Liver (tissue), 9 donors: ENCODE data around the gene STATH. TPM values are rescaled to one million over a fixed set of nuclear protein-coding genes. Genes with fewer than 3 reads are reported as not detected.

Source experiments
- DNase-seq: peaks from one replicate; pipeline ENCODE4 v3.0.0-alpha.2; 2017; ENCODE audit warnings: low spot score
- H3K27ac ChIP-seq, 2 donors: one replicate each; pipeline ENCODE4 v1.7.0; 2013; ENCODE audit warnings: inconsistent platforms in 2 of 2, low read length in 2 of 2, control low read depth in 1 of 2, low read depth in 1 of 2, mild to moderate bottlenecking in 1 of 2
- H3K27me3 ChIP-seq, 4 donors: one replicate each; pipeline versions ENCODE4 v1.6.1 to v1.7.0; 2013; ENCODE audit warnings: low read length in 3 of 4, inconsistent platforms in 1 of 4, mild to moderate bottlenecking in 1 of 4, moderate library complexity in 1 of 4; ENCODE audit not compliant: control insufficient read depth in 4 of 4, insufficient read depth in 4 of 4
- H3K36me3 ChIP-seq, 4 donors: one replicate each; pipeline versions ENCODE4 v1.6.1 to v1.7.0; 2013; ENCODE audit warnings: low read length in 3 of 4, mild to moderate bottlenecking in 3 of 4, low read depth in 1 of 4, moderate library complexity in 1 of 4; ENCODE audit not compliant: control insufficient read depth in 4 of 4, insufficient read depth in 3 of 4
- H3K4me1 ChIP-seq, 4 donors: one replicate each; pipeline versions ENCODE4 v1.6.1 to v1.7.0; 2013; ENCODE audit warnings: low read length in 3 of 4, mild to moderate bottlenecking in 3 of 4, moderate library complexity in 1 of 4; ENCODE audit not compliant: control insufficient read depth in 4 of 4, insufficient read depth in 4 of 4
- H3K4me3 ChIP-seq, 3 donors: one replicate each; pipeline versions ENCODE4 v1.6.1 to v1.7.0; 2013; ENCODE audit warnings: low read length in 3 of 3, control low read depth in 1 of 3, low read depth in 1 of 3, mild to moderate bottlenecking in 1 of 3
- H3K9ac ChIP-seq, 2 donors: one replicate each; pipeline ENCODE4 v1.7.0; 2013; ENCODE audit warnings: low read length in 2 of 2, mild to moderate bottlenecking in 2 of 2, moderate library complexity in 2 of 2, control low read depth in 1 of 2, low read depth in 1 of 2
- H3K9me3 ChIP-seq, 4 donors: one replicate each; pipeline versions ENCODE4 v1.6.1 to v1.7.0; 2013; ENCODE audit warnings: low read length in 3 of 4; ENCODE audit not compliant: control insufficient read depth in 4 of 4
- FOXA1 ChIP-seq: IDR thresholded peaks from 2 replicates; pipeline ENCODE4 v1.6.1; 2016; ENCODE audit warnings: antibody characterized with exemption
- FOXA2 ChIP-seq: IDR thresholded peaks from 2 replicates; pipeline ENCODE4 v1.6.1; 2016; ENCODE audit warnings: antibody characterized with exemption
- GABPA ChIP-seq, 2 donors: IDR thresholded peaks in 1 of 2; conservative IDR thresholded peaks in 1 of 2; 2 replicates each; pipeline ENCODE4 v1.6.1; 2016; ENCODE audit warnings: antibody characterized with exemption in 2 of 2, mild to moderate bottlenecking in 1 of 2, moderate library complexity in 1 of 2
- HNF4A ChIP-seq, 2 donors: conservative IDR thresholded peaks; 2 replicates each; pipeline ENCODE4 v1.6.1; 2016; ENCODE audit warnings: antibody characterized with exemption in 2 of 2, mild to moderate bottlenecking in 2 of 2
- NR2F2 ChIP-seq: IDR thresholded peaks from 2 replicates; pipeline ENCODE4 v1.6.1; 2016; ENCODE audit warnings: antibody characterized with exemption
- RAD21 ChIP-seq, 2 donors: IDR thresholded peaks; 2 replicates each; pipeline ENCODE4 v1.6.1; 2016; ENCODE audit warnings: antibody characterized with exemption in 2 of 2, mild to moderate bottlenecking in 2 of 2
- YY1 ChIP-seq: IDR thresholded peaks from 2 replicates; pipeline ENCODE4 v1.6.1; 2016; ENCODE audit warnings: antibody characterized with exemption, mild to moderate bottlenecking
- WGBS: extraction: QIAGEN DNeasy Blood & Tissue Kit; methylation state at CpG from one replicate; pipeline ENCODE4 v1.1.7; 2013; 5-methylcytosine and 5-hydroxymethylcytosine counted together
- polyA plus RNA-seq, 2 donors: library from polyadenylated mRNA; stranded (reverse) in 1 of 2; unstranded in 1 of 2; fragments of 200-250 nt in 1 of 2; fragments of >200 nt in 1 of 2; fragmentation: Nextera tagmentation in 1 of 2; extraction: Ambion mirVana in 1 of 2; gene quantifications; one replicate each; pipeline versions ENCODE4 v1.2.1 to v1.2.3, GENCODE V29; 2013 to 2015
- total RNA-seq, 2 donors: library from RNA; depleted of rRNA; stranded (reverse); fragments of >200 nt; gene quantifications; one replicate each; pipeline ENCODE4 v1.2.3, GENCODE V29; 2014
- TF ChIP-seq, protein P1 (sequence below): IDR thresholded peaks from 2 replicates; pipeline ENCODE4 v1.6.1; 2016; ENCODE audit warnings: antibody characterized with exemption
- TF ChIP-seq, protein P2 (sequence below): fragments of 150-350 bp; IDR thresholded peaks from 2 replicates; pipeline ENCODE4 v1.5.1; 2017; ENCODE audit warnings: improper control_type of control experiment, low read depth, low read length; ENCODE audit not compliant: missing input control
- TF ChIP-seq, protein P3 (sequence below): IDR thresholded peaks from 2 replicates; pipeline ENCODE4 v1.6.1; 2016; ENCODE audit warnings: antibody characterized with exemption
- donor health status: healthy.
- donor health status: healthy.
- donor health status: healthy.
- donor health status: healthy.
- donor health status: healthy.

Gene STATH
- total and polyA plus RNA-seq, 4 donors: not detected

DNA sequence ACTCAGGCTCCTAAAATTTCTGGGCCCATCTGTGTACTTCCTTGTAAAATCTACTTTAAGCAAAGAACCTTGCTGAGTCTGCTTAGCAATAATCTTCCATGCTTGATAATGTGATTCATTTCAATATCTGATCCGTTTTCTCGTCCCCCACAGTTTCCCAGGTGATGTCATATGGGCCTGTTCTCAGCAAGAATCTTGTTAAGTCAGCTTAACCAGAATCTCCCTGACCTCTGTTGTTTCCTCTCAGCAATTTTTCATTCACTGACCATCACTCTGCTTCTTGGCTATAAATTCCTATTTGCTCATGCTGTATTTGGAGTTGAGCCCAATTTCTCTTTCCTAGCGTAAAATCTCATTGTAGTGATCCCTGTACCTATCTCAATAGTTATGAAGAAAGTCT, 44.2 kb upstream of the STATH start (continued):
- TF ChIP-seq, protein P1, sequence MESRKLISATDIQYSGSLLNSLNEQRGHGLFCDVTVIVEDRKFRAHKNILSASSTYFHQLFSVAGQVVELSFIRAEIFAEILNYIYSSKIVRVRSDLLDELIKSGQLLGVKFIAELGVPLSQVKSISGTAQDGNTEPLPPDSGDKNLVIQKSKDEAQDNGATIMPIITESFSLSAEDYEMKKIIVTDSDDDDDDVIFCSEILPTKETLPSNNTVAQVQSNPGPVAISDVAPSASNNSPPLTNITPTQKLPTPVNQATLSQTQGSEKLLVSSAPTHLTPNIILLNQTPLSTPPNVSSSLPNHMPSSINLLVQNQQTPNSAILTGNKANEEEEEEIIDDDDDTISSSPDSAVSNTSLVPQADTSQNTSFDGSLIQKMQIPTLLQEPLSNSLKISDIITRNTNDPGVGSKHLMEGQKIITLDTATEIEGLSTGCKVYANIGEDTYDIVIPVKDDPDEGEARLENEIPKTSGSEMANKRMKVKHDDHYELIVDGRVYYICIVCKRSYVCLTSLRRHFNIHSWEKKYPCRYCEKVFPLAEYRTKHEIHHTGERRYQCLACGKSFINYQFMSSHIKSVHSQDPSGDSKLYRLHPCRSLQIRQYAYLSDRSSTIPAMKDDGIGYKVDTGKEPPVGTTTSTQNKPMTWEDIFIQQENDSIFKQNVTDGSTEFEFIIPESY: no peak

DNA sequence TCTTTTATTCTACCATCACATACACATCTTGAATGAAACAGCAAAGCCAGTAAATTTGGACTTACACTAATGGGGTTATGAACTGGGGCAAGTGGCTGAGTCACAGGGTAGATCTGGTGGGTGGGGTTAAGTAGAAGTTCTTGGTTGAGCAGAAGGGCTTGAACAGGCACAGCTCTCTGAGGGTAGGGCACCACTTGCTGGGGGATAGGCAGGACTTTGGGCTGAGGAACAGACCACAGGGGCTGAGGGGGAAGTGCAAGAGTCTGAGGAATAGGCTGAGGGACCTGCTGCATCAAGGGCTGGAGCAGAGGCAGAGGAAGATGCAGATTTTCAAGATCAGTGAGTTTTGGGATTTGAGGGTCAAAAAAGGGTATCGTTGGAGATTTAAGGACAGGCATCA, 38.6 kb upstream of the STATH start:
- Histone ChIP-seq H3K36me3 (no peaks in the 10 kb centered on the region), H3K4me3 (no peak overlapping the region), H3K27me3 (no peaks in the 10 kb centered on the region), H3K9me3 (no peaks in the 10 kb centered on the region), H3K4me1 (no peaks in the 10 kb centered on the region), H3K9ac (no peak overlapping the region), H3K27ac (no peak overlapping the region)
- 93% methylated on average over 1 of the region's 1 CpG for WGBS
- DNase-seq: no peak
- TF ChIP-seq, protein P2, sequence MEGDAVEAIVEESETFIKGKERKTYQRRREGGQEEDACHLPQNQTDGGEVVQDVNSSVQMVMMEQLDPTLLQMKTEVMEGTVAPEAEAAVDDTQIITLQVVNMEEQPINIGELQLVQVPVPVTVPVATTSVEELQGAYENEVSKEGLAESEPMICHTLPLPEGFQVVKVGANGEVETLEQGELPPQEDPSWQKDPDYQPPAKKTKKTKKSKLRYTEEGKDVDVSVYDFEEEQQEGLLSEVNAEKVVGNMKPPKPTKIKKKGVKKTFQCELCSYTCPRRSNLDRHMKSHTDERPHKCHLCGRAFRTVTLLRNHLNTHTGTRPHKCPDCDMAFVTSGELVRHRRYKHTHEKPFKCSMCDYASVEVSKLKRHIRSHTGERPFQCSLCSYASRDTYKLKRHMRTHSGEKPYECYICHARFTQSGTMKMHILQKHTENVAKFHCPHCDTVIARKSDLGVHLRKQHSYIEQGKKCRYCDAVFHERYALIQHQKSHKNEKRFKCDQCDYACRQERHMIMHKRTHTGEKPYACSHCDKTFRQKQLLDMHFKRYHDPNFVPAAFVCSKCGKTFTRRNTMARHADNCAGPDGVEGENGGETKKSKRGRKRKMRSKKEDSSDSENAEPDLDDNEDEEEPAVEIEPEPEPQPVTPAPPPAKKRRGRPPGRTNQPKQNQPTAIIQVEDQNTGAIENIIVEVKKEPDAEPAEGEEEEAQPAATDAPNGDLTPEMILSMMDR: no peak
- TF ChIP-seq FOXA1: no peak
- TF ChIP-seq YY1: no peak

DNA sequence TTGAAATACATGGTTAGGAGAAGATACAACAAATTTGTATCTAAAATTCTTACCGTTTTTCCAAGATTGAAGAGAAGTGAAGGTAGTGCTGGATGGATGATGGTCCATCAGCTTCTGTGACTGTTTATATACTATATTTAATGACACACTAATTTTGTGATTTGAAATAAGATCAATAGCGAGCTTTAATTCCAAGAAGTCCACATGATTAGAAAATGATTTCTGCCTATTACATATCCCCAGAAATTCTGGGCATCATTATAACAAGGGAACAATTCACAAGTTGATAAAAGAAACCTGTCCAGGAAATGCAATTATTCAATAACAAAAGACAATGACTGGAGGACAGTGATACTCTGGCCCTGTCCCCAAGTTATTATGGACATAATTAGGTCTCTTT, 30.1 kb upstream of the STATH start, which contains the start of gene CSN2:
Gene CSN2, minus strand, starts transcription at position 101 of the 400 bp plus-strand sequence. CDS start 4,733 bp downstream, outside the sequence.
- no peak within 1 kb of the TSS for H3K9ac ChIP-seq
- no peaks in the 10 kb centered on the region for H3K9me3 ChIP-seq
- H3K27me3 ChIP-seq: no peaks in the 10 kb centered on the region
- no peak within 1 kb of the TSS for H3K27ac ChIP-seq
- TF ChIP-seq NR2F2 (no peak), FOXA2 (no peak)
- TF ChIP-seq, protein P3, sequence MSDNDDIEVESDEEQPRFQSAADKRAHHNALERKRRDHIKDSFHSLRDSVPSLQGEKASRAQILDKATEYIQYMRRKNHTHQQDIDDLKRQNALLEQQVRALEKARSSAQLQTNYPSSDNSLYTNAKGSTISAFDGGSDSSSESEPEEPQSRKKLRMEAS: no peak
- H3K4me1 ChIP-seq: no peaks in the 10 kb centered on the region
- 86% methylated on average over 2 of the region's 2 CpGs for WGBS
- no peak within 1 kb of the TSS for H3K4me3 ChIP-seq
- no peak for DNase-seq
- H3K36me3 ChIP-seq: no peaks in the 10 kb centered on the region

DNA sequence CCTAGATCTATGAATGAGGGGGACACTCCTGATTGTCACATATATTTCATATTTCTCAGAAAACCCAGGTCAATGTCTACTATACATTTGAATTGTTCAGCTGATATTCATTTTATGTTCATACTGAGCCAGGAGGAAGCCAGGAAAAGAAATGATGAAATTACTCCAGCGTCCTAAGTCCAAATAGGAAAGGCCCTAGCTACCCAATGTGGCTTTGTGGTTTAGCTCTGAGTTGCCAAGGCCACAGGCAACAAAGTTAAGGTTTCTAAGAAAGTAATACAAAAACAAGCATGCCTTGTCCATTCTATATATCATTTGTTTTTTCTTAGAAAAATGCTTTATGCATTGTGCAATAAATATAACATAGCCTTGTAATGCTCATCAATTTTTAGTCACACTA, 25.7 kb upstream of the STATH start:
- no peaks in the 10 kb centered on the region for H3K9me3 ChIP-seq
- WGBS: 25% methylated on average over 1 of the region's 1 CpG

DNA sequence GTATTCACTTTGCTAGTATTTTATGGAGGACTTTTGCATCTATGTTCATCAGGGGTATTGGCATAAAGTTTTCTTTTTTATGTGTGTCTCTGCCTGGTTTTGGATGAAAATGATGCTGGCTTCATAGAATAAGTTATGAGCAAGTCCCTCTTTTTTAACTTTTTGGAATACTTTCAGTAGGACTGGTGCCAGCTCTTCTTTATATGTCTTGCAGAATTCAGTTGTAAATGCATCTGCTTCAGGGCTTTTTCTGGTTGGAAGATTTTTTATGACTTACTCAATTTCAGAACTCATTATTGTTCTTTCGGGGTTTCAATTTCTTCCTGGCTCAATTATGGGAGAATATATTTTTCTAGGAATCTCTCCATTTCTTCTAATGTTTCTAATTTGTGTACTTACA, 21.1 kb upstream of the STATH start:
- no peaks in the 10 kb centered on the region for H3K36me3 ChIP-seq
- no peak overlapping the region for H3K27ac ChIP-seq
- DNase-seq: no peak
- no peaks in the 10 kb centered on the region for H3K9me3 ChIP-seq
- H3K4me3 ChIP-seq: no peak overlapping the region
- H3K4me1 ChIP-seq: no peaks in the 10 kb centered on the region
- no peaks in the 10 kb centered on the region for H3K27me3 ChIP-seq
- no peak overlapping the region for H3K9ac ChIP-seq
- WGBS: 94% methylated on average over 1 of the region's 1 CpG
- TF ChIP-seq NR2F2: no peak
- TF ChIP-seq FOXA1: no peak
- no peak for TF ChIP-seq FOXA2
- TF ChIP-seq RAD21 (IDR thresholded peaks at IDR 0.05): no peak
- no peak for TF ChIP-seq YY1
- TF ChIP-seq, protein P3: no peak
- TF ChIP-seq HNF4A (conservative IDR thresholded peaks at IDR 0.05): no peak
- no peak for TF ChIP-seq GABPA (IDR thresholded peaks at IDR 0.05 in 1 of 2, conservative IDR thresholded peaks at IDR 0.05 in 1 of 2)
- TF ChIP-seq, protein P1: no peak

More for the DNA sequence above, 25.7 kb upstream of the STATH start:
- Histone ChIP-seq H3K9ac (no peak overlapping the region), H3K27me3 (no peaks in the 10 kb centered on the region), H3K36me3 (no peaks in the 10 kb centered on the region), H3K4me3 (no peak overlapping the region), H3K27ac (no peak overlapping the region), H3K4me1 (no peaks in the 10 kb centered on the region)
- no peak for TF ChIP-seq FOXA2
- TF ChIP-seq HNF4A (conservative IDR thresholded peaks at IDR 0.05): peak; percentile 31 to 56
- no peak for DNase-seq
